Smooth muscle cell (in vitro differentiated cells): ENCODE measurements around the gene CTCF. TPM values are rescaled to one million over a fixed set of nuclear protein-coding genes. Genes with fewer than 3 reads are reported as not detected.

Experiments used
- DNase-seq: peaks from one replicate; lab custom pipeline; 2025; ENCODE audit not compliant: unreplicated experiment; lab: John Stamatoyannopoulos, UW
- H2AFZ ChIP-seq: fragments of 200-600 bp; sonication (generic); 2 replicates; pipeline ENCODE4 v1.6.0; 2016; ENCODE audit warnings: antibody characterized with exemption, low read depth, mild to moderate bottlenecking
- H3F3A ChIP-seq: fragments of 200-600 bp; sonication (generic); 2 replicates; pipeline ENCODE4 v1.6.0; 2017; ENCODE audit warnings: antibody characterized with exemption, low read depth
- H3K27ac ChIP-seq: fragments of 200-600 bp; sonication (generic); 2 replicates; pipeline ENCODE4 v1.5.1; 2016; ENCODE audit warnings: low read depth, mild to moderate bottlenecking
- H3K27me3 ChIP-seq: fragments of 200-600 bp; sonication (generic); 2 replicates; pipeline ENCODE4 v1.6.1; 2016; ENCODE audit warnings: low read depth, mild to moderate bottlenecking
- H3K36me3 ChIP-seq: fragments of 200-600 bp; sonication (generic); 2 replicates; pipeline ENCODE4 v1.5.1; 2016; ENCODE audit warnings: low read depth
- H3K4me1 ChIP-seq: fragments of 200-600 bp; sonication (generic); 2 replicates; pipeline ENCODE4 v1.5.1; 2016; ENCODE audit warnings: low read depth
- H3K4me2 ChIP-seq: fragments of 200-600 bp; sonication (generic); 2 replicates; pipeline ENCODE4 v1.6.0; 2016; ENCODE audit warnings: mild to moderate bottlenecking
- H3K4me3 ChIP-seq: fragments of 200-600 bp; sonication (generic); 2 replicates; pipeline ENCODE4 v1.5.1; 2016; ENCODE audit warnings: mild to moderate bottlenecking
- H3K79me2 ChIP-seq: fragments of 200-600 bp; sonication (generic); 2 replicates; pipeline ENCODE4 v1.6.0; 2016; ENCODE audit warnings: low read depth, mild to moderate bottlenecking
- H3K9ac ChIP-seq: fragments of 200-600 bp; sonication (generic); 2 replicates; pipeline ENCODE4 v1.6.0; 2016; ENCODE audit warnings: low read depth
- H3K9me3 ChIP-seq: fragments of 200-600 bp; sonication (generic); replicated peaks from 2 replicates; pipeline ENCODE4 v1.5.1; 2016; ENCODE audit warnings: low read depth
- H4K20me1 ChIP-seq: fragments of 200-600 bp; sonication (generic); 2 replicates; pipeline ENCODE4 v1.6.0; 2016; ENCODE audit warnings: low read depth
- WGBS: methylation state at CpG from one replicate; pipeline ENCODE4 v1.1.7; 2016; ENCODE audit warnings: low lambda C conversion rate; 5-methylcytosine and 5-hydroxymethylcytosine counted together
- polyA plus RNA-seq: library from polyadenylated mRNA; unstranded; fragments of >200 nt; fragmentation: Nextera tagmentation; extraction: Ambion mirVana; gene quantifications from 2 replicates; pipeline ENCODE4 v1.2.1, GENCODE V29; 2016
- total RNA-seq: library from RNA; depleted of rRNA; stranded (reverse); fragments of >200 nt; gene quantifications from 2 replicates; pipeline ENCODE4 v1.2.3, GENCODE V29; 2014
- TF ChIP-seq, protein P1 (sequence below): fragments of 200-600 bp; sonication (generic); IDR thresholded peaks from 2 replicates; pipeline ENCODE4 v1.5.1; 2017; ENCODE audit warnings: borderline replicate concordance, mild to moderate bottlenecking, antibody characterized with exemption; ENCODE audit not compliant: insufficient read depth, poor library complexity, severe bottlenecking

Gene CTCF
- total and polyA plus RNA-seq, 2 experiments from 2014 or later = 28.4 to 32.4 TPM

DNA sequence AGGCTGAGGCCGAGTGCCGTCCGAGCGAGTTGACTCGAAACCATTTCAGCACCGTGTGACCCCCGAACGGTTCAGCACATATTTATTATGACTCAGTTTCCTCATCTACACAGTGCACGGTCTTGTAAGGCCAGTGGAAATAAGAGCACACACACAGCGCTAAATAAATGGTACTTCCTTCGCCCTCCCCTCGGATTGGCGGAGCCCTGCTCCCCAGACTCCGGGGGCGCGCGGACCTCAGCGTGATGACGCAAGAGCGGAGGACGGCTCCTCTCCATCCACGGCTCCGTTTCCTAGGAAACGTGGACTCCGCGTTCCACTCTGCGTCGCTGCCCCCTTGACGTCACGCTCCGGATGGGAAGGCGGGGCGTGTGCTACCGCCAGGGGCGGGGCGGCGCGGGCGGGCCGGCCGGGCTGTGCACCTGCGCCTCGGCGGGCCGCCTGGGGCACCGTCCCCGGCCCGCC lies 98.3 kb downstream of the CTCF start, which contains the start of gene PARD6A:
PARD6A (plus strand) TSS at position 397 of the 465 bp plus-strand sequence. CDS start 79 bp downstream, outside the sequence.
- Histone ChIP-seq H3K27me3 (no peaks in the 10 kb centered on the region), H3K79me2 (no peaks in the 10 kb centered on the region), H3K36me3 (no peaks in the 10 kb centered on the region), H3K27ac (peak within 1 kb of the TSS; percentile 87), H3F3A (peaks cover 4% of the 10 kb centered on the region), H3K9ac (peak within 1 kb of the TSS; percentile 79), H2AFZ (peak within 1 kb of the TSS; percentile 93), H3K9me3 (no peaks in the 10 kb centered on the region), H3K4me2 (peak within 1 kb of the TSS; percentile 92), H4K20me1 (peaks cover 7% of the 10 kb centered on the region), H3K4me3 (peak within 1 kb of the TSS; percentile 73), H3K4me1 (peaks cover 3% of the 10 kb centered on the region)
- 2% methylated on average over 30 of the region's 48 CpGs for WGBS
- TF ChIP-seq, protein P1, sequence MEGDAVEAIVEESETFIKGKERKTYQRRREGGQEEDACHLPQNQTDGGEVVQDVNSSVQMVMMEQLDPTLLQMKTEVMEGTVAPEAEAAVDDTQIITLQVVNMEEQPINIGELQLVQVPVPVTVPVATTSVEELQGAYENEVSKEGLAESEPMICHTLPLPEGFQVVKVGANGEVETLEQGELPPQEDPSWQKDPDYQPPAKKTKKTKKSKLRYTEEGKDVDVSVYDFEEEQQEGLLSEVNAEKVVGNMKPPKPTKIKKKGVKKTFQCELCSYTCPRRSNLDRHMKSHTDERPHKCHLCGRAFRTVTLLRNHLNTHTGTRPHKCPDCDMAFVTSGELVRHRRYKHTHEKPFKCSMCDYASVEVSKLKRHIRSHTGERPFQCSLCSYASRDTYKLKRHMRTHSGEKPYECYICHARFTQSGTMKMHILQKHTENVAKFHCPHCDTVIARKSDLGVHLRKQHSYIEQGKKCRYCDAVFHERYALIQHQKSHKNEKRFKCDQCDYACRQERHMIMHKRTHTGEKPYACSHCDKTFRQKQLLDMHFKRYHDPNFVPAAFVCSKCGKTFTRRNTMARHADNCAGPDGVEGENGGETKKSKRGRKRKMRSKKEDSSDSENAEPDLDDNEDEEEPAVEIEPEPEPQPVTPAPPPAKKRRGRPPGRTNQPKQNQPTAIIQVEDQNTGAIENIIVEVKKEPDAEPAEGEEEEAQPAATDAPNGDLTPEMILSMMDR = no peak
- peak; percentile 80 for DNase-seq

DNA sequence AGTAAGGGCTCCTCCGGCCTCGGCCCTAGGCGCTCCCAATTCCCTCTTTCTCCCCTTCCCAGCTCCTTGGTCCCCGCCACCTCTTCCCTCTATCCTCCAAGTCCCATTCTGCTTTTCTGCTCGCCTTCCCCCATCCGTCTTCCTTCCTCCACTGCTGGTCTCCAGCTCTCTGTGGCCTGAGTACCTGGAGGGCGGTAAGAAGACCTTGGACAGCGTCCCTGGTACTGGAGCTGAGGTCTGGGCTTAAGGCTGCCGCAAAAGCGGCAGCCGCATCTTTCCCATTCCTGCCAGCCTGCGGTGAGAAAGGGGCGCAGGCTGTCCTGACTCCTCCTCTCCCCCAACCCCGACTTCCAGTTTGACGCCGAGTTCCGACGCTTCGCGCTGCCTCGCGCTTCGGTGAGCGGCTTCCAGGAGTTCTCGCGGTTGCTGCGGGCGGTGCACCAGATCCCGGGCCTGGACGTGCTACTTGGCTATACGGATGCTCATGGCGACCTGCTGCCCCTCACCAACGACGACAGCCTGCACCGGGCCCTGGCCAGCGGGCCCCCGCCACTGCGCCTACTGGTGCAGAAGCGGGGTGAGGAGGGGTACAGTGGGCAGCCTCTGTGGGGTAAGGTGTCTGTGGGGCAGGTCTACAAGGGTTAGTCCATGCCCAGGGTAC lies 98.9 kb downstream of the CTCF start:
- H3K9ac ChIP-seq = no peak overlapping the region
- WGBS = 18% methylated on average over 35 of the region's 39 CpGs

DNA sequence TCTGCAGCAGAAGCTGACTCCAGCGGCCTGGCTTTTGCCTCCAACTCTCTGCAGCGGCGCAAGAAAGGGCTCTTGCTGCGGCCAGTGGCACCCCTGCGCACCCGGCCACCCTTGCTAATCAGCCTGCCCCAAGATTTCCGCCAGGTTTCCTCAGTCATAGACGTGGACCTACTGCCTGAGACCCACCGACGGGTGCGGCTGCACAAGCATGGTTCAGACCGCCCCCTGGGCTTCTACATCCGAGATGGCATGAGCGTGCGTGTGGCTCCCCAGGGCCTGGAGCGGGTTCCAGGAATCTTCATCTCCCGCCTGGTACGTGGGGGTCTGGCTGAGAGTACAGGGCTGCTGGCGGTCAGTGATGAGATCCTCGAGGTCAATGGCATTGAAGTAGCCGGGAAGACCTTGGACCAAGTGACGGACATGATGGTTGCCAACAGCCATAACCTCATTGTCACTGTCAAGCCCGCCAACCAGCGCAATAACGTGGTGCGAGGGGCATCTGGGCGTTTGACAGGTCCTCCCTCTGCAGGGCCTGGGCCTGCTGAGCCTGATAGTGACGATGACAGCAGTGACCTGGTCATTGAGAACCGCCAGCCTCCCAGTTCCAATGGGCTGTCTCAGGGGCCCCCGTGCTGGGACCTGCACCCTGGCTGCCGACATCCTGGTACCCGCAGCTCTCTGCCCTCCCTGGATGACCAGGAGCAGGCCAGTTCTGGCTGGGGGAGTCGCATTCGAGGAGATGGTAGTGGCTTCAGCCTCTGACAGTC lies 99.7 kb downstream of the CTCF start:
- H3K4me3 ChIP-seq = no peak overlapping the region
- H3K9ac ChIP-seq = no peak overlapping the region
- H4K20me1 ChIP-seq = peaks cover 7% of the 10 kb centered on the region
- no peak overlapping the region for H3K27ac ChIP-seq
- peaks cover 4% of the 10 kb centered on the region for H3F3A ChIP-seq
- no peak for DNase-seq
- H3K4me2 ChIP-seq = no peak overlapping the region
- H3K36me3 ChIP-seq = no peaks in the 10 kb centered on the region
- H3K27me3 ChIP-seq = no peaks in the 10 kb centered on the region
- H3K9me3 ChIP-seq = no peaks in the 10 kb centered on the region
- TF ChIP-seq, protein P1 = no peak
- H3K4me1 ChIP-seq = peaks cover 7% of the 10 kb centered on the region
- H3K79me2 ChIP-seq = no peaks in the 10 kb centered on the region
- no peak overlapping the region for H2AFZ ChIP-seq
- 96% methylated on average over 34 of the region's 34 CpGs for WGBS

More for the DNA sequence above, 98.9 kb downstream of the CTCF start:
- Histone ChIP-seq H3K36me3 (no peaks in the 10 kb centered on the region), H3K27ac (peak overlapping the region; percentile 44), H3K27me3 (no peaks in the 10 kb centered on the region), H3K4me1 (peaks cover 3% of the 10 kb centered on the region), H3F3A (peaks cover 4% of the 10 kb centered on the region), H4K20me1 (peaks cover 7% of the 10 kb centered on the region), H3K4me2 (peak overlapping the region; percentile 92), H3K9me3 (no peaks in the 10 kb centered on the region), H3K79me2 (no peaks in the 10 kb centered on the region), H3K4me3 (peak overlapping the region; percentile 73), H2AFZ (no peak overlapping the region)
- peak; percentile 48 for DNase-seq
- TF ChIP-seq, protein P1 = no peak
